Astrocyte (in vitro differentiated cells and primary cell): ENCODE measurements around the gene ZSCAN22.

Experiments
- EZH2 ChIP-seq: IDR thresholded peaks from 2 replicates; pipeline ENCODE4 v1.6.1; 2012; ENCODE audit warnings: mild to moderate bottlenecking, low read length, inconsistent platforms; ENCODE audit not compliant: insufficient read depth
- TF ChIP-seq, protein P1 (sequence below): IDR thresholded peaks from 2 replicates; pipeline ENCODE4 v1.5.1; 2011; ENCODE audit warnings: low read depth, mild to moderate bottlenecking, inconsistent platforms, low read length, moderate library complexity; ENCODE audit not compliant: insufficient read depth

DNA sequence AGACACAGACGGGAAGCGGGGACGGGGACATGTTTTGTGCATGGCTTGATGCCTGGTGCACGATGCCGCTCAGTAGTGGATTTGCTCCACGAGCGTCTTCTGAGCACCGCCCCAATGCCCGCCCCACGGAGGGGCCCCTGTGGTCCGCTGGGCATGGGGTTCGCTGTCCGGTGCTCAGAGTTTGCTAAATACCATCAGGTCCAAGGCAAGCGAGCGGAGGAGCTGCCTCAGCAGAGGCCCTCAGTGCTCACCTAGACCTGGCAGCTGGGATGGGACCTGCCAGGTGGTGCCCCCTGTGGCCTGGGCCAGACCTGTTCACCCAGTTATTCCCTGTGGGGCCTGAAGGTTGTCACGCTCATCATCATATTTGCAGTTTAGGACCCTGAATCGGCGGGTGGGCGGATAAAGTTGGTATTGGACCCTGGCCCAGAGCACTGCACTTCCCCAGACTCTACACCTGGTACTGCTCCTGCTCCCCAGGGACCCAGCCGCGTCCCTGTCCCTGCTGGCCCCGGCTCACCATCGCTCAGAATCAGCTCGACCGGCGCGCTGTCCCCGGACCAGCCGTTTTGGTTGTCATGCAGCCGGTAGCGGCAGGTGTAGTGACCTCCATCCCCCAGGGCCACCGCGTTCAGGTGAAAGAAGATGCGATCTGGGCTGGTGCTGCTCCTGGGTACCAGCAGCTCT lies 24.2 kb downstream of the ZSCAN22 start:
- TF ChIP-seq, protein P1, sequence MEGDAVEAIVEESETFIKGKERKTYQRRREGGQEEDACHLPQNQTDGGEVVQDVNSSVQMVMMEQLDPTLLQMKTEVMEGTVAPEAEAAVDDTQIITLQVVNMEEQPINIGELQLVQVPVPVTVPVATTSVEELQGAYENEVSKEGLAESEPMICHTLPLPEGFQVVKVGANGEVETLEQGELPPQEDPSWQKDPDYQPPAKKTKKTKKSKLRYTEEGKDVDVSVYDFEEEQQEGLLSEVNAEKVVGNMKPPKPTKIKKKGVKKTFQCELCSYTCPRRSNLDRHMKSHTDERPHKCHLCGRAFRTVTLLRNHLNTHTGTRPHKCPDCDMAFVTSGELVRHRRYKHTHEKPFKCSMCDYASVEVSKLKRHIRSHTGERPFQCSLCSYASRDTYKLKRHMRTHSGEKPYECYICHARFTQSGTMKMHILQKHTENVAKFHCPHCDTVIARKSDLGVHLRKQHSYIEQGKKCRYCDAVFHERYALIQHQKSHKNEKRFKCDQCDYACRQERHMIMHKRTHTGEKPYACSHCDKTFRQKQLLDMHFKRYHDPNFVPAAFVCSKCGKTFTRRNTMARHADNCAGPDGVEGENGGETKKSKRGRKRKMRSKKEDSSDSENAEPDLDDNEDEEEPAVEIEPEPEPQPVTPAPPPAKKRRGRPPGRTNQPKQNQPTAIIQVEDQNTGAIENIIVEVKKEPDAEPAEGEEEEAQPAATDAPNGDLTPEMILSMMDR: no peak
- no peak for TF ChIP-seq EZH2
